Activated CD4-positive, alpha-beta T cell treated with anti-CD3 and anti-CD28 coated beads for 4 hours (primary cell): Measurements from ENCODE around the gene RNU1-3.
A peak's percentile ranks its signal among the peaks of the same experiment; 100 is the strongest.
"Not testable (repeated sequence)": the region's sequence is repeated elsewhere in the genome, so short reads cannot be mapped to it uniquely, and the experiment has no call there.

ENCODE experiments used
- DNase-seq, 2 donors: peaks; one replicate each; pipeline ENCODE4 v3.0.0-alpha.2; 2020

RNU1-3 gene

GRCh38 chr1:16651560-16651959 is 15.2 kb downstream of the RNU1-3 start:
- DNase-seq = not testable (repeated sequence)

DNA sequence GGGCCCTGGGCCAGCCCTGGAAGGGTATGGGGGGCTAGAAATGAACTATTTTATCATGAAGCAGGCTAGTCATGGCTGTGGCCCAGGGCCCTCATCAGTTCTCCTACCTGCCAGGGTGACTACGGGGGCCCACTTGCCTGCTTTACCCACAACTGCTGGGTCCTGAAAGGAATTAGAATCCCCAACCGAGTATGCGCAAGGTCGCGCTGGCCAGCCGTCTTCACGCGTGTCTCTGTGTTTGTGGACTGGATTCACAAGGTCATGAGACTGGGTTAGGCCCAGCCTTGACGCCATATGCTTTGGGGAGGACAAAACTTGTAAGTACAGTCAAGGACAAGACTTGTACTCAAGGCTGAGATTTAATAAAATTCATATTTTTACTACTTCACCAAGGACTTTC is 16.8 kb downstream of the RNU1-3 start:
- peak in 1 of 2 donors; percentile 1 for DNase-seq

DNA sequence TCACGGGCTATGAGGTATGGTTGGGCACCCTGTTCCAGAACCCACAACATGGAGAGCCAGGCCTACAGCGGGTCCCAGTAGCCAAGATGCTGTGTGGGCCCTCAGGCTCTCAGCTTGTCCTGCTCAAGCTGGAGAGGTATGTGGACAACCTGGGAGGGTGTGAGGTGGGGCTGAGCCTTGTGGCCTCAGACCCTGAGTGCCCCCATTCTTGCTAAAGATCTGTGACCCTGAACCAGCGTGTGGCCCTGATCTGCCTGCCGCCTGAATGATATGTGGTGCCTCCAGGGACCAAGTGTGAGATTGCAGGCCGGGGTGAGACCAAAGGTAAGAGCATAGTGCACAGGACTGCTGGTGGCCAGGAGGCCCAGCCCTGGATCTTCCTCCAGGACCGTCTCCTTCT is 17.4 kb downstream of the RNU1-3 start:
- not testable (repeated sequence) for DNase-seq

DNA sequence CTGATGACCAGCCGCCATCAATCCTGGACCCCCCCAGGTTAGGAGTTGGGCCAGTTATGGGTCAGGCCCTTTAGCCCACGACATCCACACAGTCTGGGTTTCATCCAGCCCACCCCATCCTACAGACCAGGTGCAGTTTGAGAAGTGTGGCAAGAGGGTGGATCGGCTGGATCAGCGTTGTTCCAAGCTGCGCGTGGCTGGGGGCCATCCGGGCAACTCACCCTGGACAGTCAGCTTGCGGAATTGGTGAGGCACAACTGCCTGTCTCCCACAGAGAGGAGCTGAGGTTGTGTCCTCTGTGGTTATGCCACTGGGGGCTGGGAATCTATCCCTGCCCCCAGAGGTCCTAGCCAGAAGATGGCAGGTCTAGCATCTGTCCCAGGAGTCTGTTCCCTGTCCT is 18.0 kb downstream of the RNU1-3 start:
- DNase-seq = not testable (repeated sequence)

- DNase-seq = not testable (repeated sequence)
These were observed 18.5 kb downstream of the RNU1-3 start for GRCh38 chr1:16648250-16648649.

- peak; percentile 17 to 49 for DNase-seq
These were observed 19.3 kb downstream of the RNU1-3 start for GRCh38 chr1:16647179-16648176.

GRCh38 chr1:16646716-16647115 is 20.0 kb downstream of the RNU1-3 start:
- DNase-seq = not testable (repeated sequence)

DNA sequence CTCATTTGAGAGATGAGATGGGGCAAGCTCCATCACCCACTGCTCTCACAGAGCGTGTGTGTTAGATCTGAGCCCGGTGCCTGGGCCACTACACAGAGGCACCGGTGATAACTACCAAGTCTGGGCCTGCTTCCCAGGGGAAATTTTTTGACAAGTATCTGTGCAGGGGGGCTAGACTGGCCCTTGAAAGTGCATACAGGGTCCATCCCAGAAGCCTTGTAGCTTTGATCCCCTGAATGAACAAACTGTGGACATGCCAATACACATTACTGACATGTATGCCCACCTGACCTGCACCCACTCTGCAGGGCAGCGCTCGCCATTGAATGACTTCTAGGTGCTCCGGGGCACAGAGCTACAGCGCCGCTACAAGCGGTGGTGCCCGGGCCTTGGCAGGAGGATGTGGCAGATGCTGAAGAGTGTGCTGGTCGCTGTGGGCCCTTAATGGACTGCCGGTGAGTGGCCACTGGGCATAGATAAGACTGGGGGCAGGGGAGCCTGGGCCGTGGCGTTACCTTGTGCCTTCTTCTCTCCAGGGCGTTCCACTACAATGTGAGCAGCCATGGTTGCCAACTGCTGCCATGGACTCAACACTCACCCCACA is 20.6 kb downstream of the RNU1-3 start:
- DNase-seq = peak in 1 of 2 donors; percentile 1

DNA sequence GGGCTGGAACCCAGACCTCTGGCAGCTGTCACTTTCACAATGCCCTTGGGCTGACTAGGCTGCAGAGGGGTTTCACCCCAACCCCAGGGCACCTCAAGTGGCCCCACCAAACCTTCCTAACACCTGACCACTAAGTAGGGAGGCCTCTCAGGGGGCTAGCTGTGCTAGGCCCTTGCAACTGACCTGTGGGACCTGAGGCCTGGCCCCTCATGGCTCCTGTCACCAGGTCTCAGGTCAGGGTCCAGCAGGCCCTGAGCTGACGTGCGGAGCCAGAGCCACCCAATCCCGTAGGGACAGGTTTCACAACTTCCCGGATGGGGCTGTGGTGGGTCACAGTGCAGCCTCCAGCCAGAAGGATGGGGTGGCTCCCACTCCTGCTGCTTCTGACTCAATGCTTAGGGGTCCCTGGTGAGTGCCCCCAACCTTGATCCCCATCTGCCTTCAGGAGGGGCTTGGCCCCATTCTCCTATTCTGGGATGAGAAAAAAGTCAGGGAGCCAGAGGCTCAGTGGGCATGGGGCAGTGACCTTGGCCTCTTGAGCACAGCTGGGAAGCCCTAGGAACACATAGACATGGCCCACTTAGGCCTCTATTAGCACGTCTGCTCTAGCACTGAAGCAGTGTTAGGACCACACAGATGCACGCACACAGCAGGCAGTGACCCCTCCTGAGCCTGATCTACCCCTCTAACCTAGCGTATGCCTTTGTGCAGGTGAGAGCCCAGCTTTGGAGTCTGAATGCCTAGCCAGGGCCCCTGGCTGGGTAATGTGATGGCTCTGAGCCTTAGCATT is 21.3 kb downstream of the RNU1-3 start:
- DNase-seq = peak; percentile 1 to 13

GRCh38 chr1:16644482-16645270 is 22.1 kb downstream of the RNU1-3 start:
- peak; percentile 94 to 100 for DNase-seq

- no peak for DNase-seq
These were observed 22.6 kb downstream of the RNU1-3 start for GRCh38 chr1:16644193-16644481.

GRCh38 chr1:16643476-16644192 is 23.1 kb downstream of the RNU1-3 start:
- peak; percentile 4 to 6 for DNase-seq

GRCh38 chr1:16643001-16643411 is 23.7 kb downstream of the RNU1-3 start:
- DNase-seq = peak; percentile 5 to 17

DNA sequence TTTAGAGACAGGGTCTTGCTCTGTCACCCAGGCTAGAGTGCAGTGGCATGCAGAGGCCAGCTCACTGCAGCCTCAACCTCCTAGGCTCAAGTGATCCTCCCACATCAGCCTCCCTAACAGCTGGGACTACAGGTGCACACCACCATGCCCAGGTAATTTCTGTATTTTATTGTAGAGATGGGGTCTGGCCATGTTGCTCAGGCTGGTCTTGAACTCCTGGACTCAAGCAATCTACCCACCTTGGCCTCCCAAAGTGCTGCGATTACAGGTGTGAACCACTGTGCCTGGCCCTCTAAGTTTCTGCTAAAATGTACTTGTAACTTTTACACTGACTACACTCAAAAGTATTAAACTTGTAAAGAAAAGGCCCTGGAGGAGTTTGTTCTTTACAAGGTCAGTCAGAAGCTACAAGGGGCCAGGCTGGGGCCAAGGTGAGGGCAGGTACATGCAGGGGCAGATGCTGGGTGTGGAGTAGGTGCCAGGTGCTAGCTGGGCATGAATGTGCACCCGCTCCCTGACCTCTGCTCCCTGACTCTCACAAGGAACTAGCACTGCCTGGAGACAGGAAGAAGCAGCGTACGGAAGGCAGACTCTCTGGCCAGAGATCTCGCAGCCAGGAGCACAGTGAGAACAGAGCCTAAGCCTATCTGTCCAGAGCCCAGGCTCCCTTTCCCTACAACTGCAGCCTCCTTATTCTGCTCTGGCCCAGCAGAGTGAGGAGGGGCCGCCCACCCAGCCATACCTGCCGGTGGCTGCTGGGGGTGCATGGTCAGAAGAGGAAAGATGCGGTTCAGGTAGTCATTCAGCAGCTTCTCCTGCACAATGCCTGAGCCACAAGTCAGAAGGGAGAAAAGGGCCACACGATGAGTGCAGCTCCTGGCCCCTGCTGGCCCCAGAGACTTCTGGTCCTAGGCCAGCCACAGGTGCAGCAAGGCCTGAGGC is 24.5 kb downstream of the RNU1-3 start:
- peak; percentile 0 to 1 for DNase-seq

DNA sequence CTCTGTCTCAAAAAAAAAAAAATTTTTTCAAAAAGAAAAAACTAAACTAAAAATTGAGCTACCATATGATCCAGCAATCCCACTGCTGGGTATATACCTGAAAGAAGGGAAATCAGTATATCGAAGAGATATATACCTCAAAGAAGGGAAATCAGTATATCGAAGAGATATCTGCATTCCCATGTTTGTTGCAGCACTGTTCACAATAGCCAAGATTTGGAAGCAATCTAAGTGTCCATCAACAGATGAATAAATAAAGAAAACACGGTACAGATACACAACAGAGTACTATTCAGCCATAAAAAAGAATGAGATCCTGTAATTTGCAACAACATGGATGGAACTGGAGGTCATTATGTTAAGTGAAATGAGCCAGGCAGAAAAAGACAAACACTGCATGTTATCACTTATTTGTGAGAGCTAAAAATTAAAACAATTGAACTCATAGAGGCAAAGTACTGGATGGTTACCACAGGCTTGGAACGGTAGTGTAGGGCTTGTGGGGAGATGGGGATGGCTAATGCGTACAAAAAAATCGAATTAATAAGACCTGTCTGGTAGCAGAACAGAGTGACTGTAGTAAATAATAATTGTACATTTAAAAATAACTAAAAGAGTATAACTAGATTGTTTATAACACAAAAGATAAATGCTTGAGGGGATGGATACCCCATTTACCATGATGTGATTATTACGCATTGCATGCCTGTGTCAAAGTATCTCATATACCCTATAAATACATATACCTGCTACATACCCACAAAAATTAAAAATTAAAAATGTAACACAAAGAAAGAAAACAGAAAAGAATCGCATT is 25.4 kb downstream of the RNU1-3 start:
- not testable (repeated sequence) for DNase-seq

DNA sequence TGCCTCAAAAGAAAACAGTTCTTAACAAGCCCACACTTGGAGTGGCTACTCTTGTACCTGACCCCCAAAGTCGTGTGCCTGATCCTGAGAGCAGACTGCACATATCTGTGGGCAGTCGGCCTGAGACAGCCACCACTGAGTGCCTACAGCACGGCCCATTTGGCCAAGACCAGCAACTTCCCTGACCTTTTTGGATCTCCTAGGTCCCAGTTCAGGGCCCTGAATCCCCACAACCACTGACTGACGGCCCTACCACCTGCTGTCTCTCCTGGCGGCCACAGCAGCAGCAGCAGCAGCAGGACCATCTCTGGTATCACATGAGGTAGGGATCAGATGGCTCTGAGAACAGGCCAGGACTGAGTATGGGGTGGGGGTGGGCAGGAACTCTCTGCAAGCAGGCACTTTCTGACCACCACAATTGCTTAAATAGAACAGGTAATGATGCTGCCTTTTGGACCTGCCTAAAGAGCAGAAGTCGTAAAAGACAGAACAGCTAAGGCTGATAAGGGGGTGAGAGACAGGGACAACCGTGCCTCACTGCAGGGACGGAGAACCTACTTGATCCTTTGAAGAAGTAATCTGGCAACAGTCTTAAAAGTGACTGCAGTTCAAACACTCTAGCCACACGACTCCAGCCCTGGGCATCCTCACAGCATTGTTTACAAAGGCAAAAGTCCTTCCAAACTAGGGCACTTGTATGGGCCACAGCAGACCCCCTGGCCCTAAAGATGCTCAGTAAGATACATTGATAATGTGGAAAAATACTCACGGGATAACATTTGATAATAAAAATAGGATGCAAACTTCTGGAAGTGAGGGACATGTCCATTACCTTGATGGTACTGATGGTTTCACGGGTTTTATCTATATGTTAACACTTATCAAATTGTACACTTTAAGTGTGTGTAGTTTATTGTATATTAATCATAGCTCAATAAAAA is 27.4 kb downstream of the RNU1-3 start:
- DNase-seq = peak in 1 of 2 donors; percentile 0

DNA sequence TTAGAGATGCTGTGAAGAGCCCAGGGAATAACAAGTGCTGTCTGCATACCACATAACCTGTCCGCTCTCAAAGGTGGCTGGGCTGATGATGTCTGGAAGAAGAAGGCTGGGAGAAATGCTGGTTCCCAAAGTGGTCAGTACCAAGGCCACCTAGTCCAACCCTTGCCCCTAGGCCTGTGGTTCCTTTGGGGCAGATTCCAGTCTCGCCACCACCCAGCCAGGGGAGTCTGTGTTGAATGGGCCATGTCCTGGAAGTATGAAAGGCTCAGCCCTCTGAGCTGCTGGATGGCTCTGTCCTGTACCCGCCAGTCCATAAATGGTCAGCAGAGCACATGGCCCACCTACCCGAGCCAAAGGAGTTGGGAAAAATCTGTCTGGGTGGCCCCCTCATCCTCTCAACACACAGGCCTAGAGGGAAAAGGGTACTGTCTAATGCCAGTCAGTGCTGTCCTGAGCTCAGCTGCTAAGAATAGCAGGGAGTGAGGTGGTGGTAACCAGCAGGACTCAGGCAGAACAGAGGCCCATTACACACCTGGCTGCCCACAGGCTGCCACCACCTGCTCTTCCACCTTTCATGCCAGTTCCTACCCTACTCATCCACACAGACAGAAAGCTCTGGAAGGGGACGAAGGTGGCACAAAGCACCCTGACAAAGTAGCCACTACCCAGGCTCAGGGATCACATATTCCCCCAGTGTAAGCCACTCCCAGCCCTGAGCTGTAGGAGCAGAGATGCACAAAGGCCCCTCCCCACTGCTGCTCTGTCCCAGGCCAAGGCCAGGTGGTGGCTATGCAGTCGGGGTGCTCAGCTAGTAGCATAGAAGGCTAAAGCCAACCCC is 28.6 kb downstream of the RNU1-3 start:
- not testable (repeated sequence) for DNase-seq
